Activated T-cell treated with anti-CD3 and anti-CD28 coated beads for 48 hours (primary cell): Measurements from ENCODE around the gene AGK.

ENCODE experiments used
- DNase-seq: peaks from one replicate; pipeline ENCODE4 v3.0.0-alpha.2; 2020; ENCODE audit warnings: low read depth

Gene AGK

GRCh38 chr7:141551094-141551781, at the start of gene AGK:
Gene AGK, plus strand, starts transcription at chr7:141551410. Its CDS starts 4,057 bp downstream, at chr7:141555467.
- peak; percentile 81 for DNase-seq

GRCh38 chr7:141501451-141501850, 49.8 kb upstream of the AGK start:
- DNase-seq, result no peak

- DNase-seq, result no peak
Measured at GRCh38 chr7:141511316-141511675, 39.9 kb upstream of the AGK start.

DNA sequence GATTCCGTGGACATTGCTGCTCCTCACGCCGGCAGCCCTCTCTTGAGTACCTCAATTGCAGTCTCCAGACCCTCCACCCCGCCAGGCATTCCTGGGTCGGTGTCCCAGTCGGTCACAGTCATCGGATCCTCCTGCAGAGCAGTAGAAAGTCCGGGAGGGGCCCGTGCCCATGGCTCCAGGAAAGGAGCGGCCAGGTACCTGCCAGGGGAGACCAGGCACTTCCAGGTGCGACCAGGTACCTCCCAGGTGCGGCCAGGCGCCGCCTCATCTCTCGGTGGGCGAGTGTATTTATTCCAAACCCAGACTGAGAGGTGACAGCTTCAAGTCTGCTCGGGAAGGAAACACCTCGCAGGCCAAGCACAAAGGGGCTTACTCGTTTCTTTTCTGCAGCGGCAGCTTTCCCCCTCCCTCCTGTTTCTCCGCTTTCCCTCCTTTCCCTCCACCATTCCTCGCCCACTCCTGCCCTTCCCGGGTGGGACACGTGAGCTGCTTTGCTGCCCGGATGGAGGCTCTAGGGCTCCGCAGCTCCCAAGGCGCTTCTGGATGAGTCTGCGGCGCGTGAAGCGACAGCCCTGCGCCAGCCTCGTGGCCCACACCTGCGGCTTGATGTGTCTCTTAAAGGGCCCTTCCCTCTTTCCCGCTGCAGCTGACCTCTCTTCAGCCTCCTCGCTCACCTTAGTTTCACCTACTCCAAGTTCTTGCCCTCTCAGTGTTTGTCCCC, 39.4 kb upstream of the AGK start:
- DNase-seq, result no peak

GRCh38 chr7:141512597-141512996, 38.6 kb upstream of the AGK start:
- DNase-seq, result no peak

DNA sequence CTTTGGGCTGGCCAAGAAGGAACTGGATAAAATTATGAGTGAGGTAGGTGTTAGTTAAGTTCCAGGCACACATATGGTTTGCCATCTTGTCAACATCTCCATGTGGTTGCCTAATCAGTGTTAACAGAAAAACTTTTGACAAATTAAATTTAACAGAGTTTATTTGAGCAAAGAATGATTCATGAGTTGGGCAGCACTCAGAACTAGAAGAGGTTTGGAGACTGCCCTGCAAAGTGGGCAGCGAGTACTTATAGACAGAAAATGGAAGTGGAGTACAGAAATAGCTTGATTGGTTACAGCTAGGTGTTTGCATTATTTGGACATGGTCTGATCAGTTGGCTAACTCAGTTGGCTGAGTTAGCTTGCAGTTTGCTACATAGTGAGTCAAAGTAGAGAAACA, 37.5 kb upstream of the AGK start:
- DNase-seq, result no peak

GRCh38 chr7:141515941-141516340, 35.3 kb upstream of the AGK start:
- no peak for DNase-seq

DNA sequence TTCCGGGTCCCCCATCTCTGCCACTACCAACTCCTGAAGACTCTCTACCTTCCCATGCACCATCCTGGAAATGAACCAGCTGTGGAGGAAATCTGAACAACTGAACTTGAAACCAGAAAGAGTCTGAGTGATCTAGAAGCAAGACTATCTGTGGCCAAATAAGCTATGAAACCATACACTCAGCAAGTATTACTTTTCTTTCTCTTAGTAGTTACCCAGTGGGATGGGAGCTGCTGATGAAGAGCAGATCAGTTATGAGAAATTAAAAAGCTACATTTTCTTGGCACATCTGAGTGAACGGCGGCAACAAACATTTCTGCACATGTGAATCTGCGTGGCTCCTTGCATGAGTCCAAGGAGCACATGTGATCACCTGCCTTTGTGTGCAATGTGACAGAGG, 31.6 kb upstream of the AGK start:
- DNase-seq, result no peak

GRCh38 chr7:141522657-141523342, 28.4 kb upstream of the AGK start:
- no peak for DNase-seq

DNA sequence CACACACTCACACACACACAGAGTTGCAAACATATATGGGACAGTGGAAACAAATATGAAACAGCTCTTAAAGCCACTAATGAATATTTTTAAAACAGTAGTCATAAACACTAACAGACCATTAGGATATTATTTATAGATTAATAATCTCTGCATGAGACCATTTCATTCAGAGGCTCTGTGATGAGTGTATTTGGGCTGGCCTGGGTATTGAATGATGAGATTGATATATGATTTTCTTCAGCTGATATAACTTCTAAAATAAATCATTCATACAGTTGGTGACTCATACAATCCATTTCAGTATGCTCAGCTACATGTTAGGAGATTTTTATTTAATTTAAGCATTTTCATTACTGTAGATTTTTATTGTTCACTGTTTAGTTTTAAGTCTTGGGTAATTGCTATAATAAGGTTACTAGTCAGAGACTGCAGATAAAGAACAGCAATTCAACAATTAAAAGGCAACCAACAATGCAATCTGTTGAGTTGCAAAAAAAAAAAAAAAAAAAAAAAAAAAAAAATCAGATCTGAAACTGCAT, 25.2 kb upstream of the AGK start:
- DNase-seq, result no peak

- no peak for DNase-seq
Measured at GRCh38 chr7:141527076-141527475, 24.1 kb upstream of the AGK start.

DNA sequence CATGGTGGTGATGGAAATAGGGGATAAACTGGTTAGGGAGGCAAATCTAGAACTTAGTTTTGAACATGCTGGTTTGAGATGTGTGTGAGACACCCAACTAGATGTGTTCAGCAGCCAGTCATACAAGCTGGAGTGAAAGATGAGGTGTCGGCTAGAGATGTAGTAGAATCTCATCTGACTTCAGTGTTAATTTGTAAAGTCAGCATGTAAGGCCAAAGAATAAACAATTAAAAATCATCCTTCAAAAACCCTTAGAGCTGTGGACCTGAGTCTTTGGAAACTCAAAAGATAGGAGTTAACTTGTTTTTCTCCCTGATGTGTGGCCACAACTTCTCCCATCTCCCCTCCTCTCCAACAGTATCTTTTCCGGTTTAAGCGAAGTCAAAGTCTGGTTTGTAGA, 22.8 kb upstream of the AGK start:
- no peak for DNase-seq

GRCh38 chr7:141533149-141533949, 17.9 kb upstream of the AGK start:
- peak; percentile 48 for DNase-seq

DNA sequence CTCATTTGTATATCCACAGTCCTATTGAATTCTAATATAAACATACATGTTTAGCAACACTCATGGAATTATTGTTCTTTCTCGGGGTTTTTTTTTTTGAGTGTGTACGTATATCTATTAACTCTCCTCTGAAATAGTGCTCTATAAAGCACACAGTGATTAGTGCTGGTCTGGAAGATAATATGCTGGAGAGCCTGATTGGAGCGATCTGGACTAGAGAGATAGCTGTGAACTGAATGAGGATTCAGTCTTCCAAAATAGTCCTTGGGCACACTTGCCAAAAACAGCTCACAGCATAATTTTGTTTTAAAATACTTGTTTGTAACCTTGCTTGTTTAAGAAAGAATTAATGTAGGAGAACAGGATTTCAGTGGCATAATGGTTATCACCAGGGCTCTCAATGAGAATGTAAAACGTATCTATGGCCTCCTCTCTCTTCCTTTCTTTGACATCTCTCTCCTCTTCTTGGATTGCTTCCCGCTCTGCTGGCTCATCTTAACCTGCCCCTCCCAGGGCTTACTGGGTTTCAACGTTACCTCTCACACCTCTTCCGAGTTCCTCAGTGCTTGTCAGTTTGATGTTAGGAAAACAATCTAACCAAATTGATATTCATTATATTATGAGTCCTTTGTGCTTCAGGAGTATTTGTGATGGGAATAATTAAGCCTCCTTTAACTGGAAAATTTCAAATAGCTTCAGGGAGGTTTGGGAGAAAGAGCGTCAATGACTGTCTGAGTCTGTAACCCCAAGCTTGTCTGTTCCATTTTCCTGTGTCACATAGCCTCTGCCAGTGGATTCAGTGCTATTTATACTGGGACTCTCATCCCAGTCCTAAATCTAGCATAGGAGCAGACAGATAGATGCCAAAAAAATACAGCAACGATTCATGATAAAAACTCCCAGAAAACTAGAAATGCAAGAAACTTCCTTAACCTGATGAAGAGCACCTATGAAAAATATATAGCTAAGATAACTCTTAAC, 16.2 kb upstream of the AGK start:
- DNase-seq, result no peak

DNA sequence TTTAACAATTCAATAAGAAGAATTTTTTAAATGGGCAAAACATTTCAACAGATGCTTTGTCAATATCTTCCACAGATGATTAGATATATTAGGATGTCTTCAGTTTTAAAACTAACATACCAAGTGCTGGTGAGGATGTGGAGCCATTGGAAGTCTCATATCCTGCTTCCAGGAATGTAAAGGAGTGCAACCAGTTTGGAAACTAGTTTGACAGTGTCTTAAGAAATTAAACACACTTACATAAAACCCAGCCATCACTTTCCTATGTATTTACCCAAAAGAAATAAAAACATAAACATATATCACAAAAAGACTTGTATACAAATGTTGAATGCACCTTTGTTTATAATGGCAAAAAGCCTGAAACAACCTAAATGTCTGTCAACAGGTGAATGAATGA, 13.3 kb upstream of the AGK start:
- no peak for DNase-seq

DNA sequence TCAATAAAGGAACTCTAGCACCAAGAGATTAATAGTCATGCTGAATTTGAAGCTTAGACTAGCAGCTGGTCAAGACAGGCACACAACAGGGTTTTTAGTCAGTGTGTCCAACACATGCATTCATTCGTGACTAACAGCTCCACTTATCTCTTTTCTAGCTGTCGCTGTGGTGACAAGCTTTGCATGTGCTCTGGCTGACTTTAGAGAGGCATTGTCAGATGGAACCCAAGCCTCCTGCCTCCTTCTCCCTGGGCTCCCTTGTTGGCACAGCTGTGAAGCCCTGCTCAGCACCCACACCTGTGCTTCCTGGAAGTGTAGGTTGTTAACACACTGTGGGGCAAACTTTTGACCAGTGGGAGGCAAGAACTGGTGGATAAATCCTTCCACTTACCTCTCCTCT, 9.8 kb upstream of the AGK start:
- DNase-seq, result no peak

DNA sequence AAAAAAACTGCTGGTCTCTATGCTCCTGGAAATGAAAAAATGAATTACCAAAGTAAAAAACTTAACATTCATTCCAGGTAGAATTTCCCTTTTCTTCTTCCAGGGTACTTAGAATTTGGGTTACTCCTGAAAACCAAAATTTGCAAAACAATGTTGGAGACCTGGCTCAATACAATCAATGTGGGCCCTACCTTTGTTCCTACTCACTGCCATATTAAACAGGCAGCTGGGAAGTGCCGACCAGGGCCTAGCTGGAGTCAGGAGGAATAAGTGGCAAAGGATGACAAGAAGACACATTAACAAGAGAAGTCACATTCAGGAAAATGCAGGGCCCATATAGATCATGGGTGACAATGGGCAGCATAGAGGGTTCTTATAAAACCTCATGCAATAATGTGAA, 6.4 kb upstream of the AGK start:
- DNase-seq, result no peak

DNA sequence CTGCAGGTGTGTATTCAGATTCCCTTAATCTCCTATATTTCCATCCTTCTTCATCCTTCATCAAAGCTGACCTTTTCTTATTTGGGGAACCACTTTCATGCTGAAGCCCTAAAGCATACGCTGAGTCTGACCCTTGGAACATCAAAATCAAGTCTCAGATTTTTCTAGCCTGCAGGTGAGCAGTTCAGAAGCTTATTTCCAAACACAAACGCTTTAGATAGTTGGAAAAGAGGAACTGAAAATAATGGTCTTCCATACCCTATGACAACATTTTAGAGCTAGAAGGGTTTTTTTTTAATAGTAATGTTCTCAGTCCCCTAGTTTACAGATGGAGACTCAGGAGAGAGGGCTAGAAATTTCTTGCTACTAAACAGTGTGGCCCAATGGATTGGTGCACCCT, 1.6 kb upstream of the AGK start:
- DNase-seq, result no peak

- DNase-seq, result no peak
Measured at GRCh38 chr7:141550386-141551093, 670 bp upstream of the AGK start.

DNA sequence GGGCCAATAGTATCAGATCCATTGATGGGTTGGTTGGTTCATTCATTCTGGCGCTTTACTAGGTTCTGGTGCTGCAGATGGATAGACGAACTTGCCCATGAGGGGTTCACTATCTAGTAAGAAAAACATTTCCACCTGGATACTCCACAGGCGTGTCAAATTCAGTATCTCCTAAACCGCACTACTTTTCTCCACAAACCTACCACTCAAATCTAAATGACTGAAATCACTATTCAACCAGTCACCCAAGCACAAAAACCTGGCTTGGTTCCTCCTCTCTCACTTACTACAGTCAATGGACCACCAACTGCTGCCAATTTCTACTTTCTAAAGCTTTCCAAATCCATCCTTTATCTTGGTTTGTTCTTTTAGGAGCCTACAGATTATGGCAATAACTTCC, 572 bp downstream of the AGK start:
- DNase-seq, result no peak
